HEK293 (cell line): ENCODE data around the gene DBF4.
A peak's percentile ranks its signal among the peaks of the same experiment; 100 is the strongest.

Experiments used
- CTCF ChIA-PET: fragments of 350-600 bp; formaldehyde crosslinking; extraction: SDS; loops from one replicate; lab custom pipeline; 2021; ENCODE audit warnings: antibody characterized with exemption; lab: Yijun Ruan, JAX
- POLR2A ChIA-PET: fragments of 300-600 bp; formaldehyde crosslinking; extraction: SDS; loops from one replicate; lab custom pipeline; 2020; ENCODE audit warnings: antibody characterized with exemption, inconsistent platforms; lab: Yijun Ruan, JAX
- H3K27ac ChIP-seq: fragments of 200-500 bp; sonication (Bioruptor generic); 2 replicates; pipeline ENCODE4 v1.5.1; 2014; ENCODE audit warnings: low read depth, low read length, control low read depth, inconsistent platforms; ENCODE audit errors: extremely low read depth
- H3K36me3 ChIP-seq, 2 experiments: fragments of 200-500 bp in 1 of 2; sonication (Bioruptor generic) in 1 of 2; 1 replicate in 1 of 2; 2 replicates in 1 of 2; pipeline ENCODE4 v1.5.1; 2014 to 2017; ENCODE audit warnings: inconsistent platforms in 2 of 2, low read length in 2 of 2; ENCODE audit not compliant: control insufficient read depth in 2 of 2, insufficient read depth in 1 of 2
- H3K4me1 ChIP-seq: fragments of 200-500 bp; sonication (Bioruptor generic); 2 replicates; pipeline ENCODE4 v1.5.1; 2014; ENCODE audit warnings: mild to moderate bottlenecking, low read length, inconsistent platforms; ENCODE audit not compliant: control insufficient read depth, insufficient read depth
- H3K4me3 ChIP-seq: 2 replicates; pipeline ENCODE4 v1.5.1; 2011; ENCODE audit warnings: low read depth, mild to moderate bottlenecking, control low read depth, low read length, moderate library complexity
- H3K9me3 ChIP-seq: fragments of 200-500 bp; sonication (Bioruptor generic); 2 replicates; pipeline ENCODE4 v1.5.1; 2014; ENCODE audit warnings: low read depth, low read length, inconsistent platforms; ENCODE audit not compliant: control insufficient read depth, insufficient read depth
- BCL11A ChIP-seq: fragments of 450-650 bp; formaldehyde crosslinking; IDR thresholded peaks from 2 replicates; pipeline ENCODE4 v1.5.1; 2016; ENCODE audit warnings: low read depth, missing biosample characterization, missing genetic modification characterization
- BCL11B ChIP-seq: fragments of 450-650 bp; formaldehyde crosslinking; IDR thresholded peaks from 2 replicates; pipeline ENCODE4 v1.5.1; 2016; ENCODE audit warnings: low read depth, missing biosample characterization, missing genetic modification characterization
- EGR2 ChIP-seq: fragments of 450-650 bp; formaldehyde crosslinking; IDR thresholded peaks from 2 replicates; pipeline ENCODE4 v1.5.1; 2016; ENCODE audit warnings: low read depth, missing biosample characterization, missing genetic modification characterization
- HOXD13 ChIP-seq: sonication (generic); formaldehyde crosslinking; IDR thresholded peaks from 2 replicates; pipeline ENCODE4 v1.8.0; 2022; ENCODE audit warnings: missing genetic modification reagents, borderline replicate concordance
- KLF10 ChIP-seq: fragments of 450-650 bp; IDR thresholded peaks from 2 replicates; pipeline ENCODE4 v1.5.1; 2018; ENCODE audit warnings: missing biosample characterization, mild to moderate bottlenecking, missing genetic modification characterization
- KLF9 ChIP-seq: fragments of 450-650 bp; formaldehyde crosslinking; IDR thresholded peaks from 2 replicates; pipeline ENCODE4 v1.5.1; 2016; ENCODE audit warnings: missing biosample characterization, missing genetic modification characterization, low read depth
- MEIS1 ChIP-seq: sonication (generic); formaldehyde crosslinking; IDR thresholded peaks from 2 replicates; pipeline ENCODE4 v1.8.1; 2022; ENCODE audit warnings: missing genetic modification reagents, mild to moderate bottlenecking, borderline replicate concordance
- OVOL3 ChIP-seq: fragments of 450-650 bp; formaldehyde crosslinking; IDR thresholded peaks from 2 replicates; pipeline ENCODE4 v1.5.1; 2016; ENCODE audit warnings: missing biosample characterization, missing genetic modification characterization
- RBAK ChIP-seq: fragments of 450-650 bp; formaldehyde crosslinking; IDR thresholded peaks from 2 replicates; pipeline ENCODE4 v1.5.1; 2016; ENCODE audit warnings: missing biosample characterization, missing genetic modification characterization
- SP2 ChIP-seq: fragments of 450-650 bp; formaldehyde crosslinking; IDR thresholded peaks from 2 replicates; pipeline ENCODE4 v1.5.1; 2016; ENCODE audit warnings: missing biosample characterization, missing genetic modification characterization
- SP3 ChIP-seq: fragments of 450-650 bp; formaldehyde crosslinking; IDR thresholded peaks from 2 replicates; pipeline ENCODE4 v1.5.1; 2016; ENCODE audit warnings: missing biosample characterization, missing genetic modification characterization
- ZBTB17 ChIP-seq: fragments of 450-650 bp; formaldehyde crosslinking; IDR thresholded peaks from 2 replicates; pipeline ENCODE4 v1.5.1; 2016; ENCODE audit warnings: missing biosample characterization, missing genetic modification characterization
- ZBTB21 ChIP-seq: fragments of 450-650 bp; formaldehyde crosslinking; IDR thresholded peaks from 2 replicates; pipeline ENCODE4 v1.5.1; 2017; ENCODE audit warnings: missing biosample characterization, missing genetic modification characterization
- ZFHX2 ChIP-seq: fragments of 450-650 bp; formaldehyde crosslinking; conservative IDR thresholded peaks from 2 replicates; pipeline ENCODE4 v1.5.1; 2016; ENCODE audit warnings: missing biosample characterization, missing genetic modification characterization
- ZNF221 ChIP-seq: fragments of 450-650 bp; formaldehyde crosslinking; IDR thresholded peaks from 2 replicates; pipeline ENCODE4 v1.5.1; 2017; ENCODE audit warnings: missing biosample characterization, missing genetic modification characterization, borderline replicate concordance
- ZNF292 ChIP-seq: fragments of 450-650 bp; formaldehyde crosslinking; IDR thresholded peaks from 2 replicates; pipeline ENCODE4 v1.5.1; 2016; ENCODE audit warnings: low read depth, missing biosample characterization, missing genetic modification characterization, borderline replicate concordance
- ZNF324 ChIP-seq: fragments of 450-650 bp; formaldehyde crosslinking; IDR thresholded peaks from 2 replicates; pipeline ENCODE4 v1.5.1; 2016; ENCODE audit warnings: missing biosample characterization, missing genetic modification characterization
- ZNF350 ChIP-seq: fragments of 450-650 bp; formaldehyde crosslinking; IDR thresholded peaks from 2 replicates; pipeline ENCODE4 v1.5.0; 2017; ENCODE audit warnings: missing biosample characterization, mild to moderate bottlenecking, missing genetic modification characterization
- ZNF366 ChIP-seq: fragments of 450-650 bp; formaldehyde crosslinking; conservative IDR thresholded peaks from 2 replicates; pipeline ENCODE4 v1.5.1; 2016; ENCODE audit warnings: missing biosample characterization, missing genetic modification characterization
- ZNF510 ChIP-seq: fragments of 450-650 bp; formaldehyde crosslinking; IDR thresholded peaks from 2 replicates; pipeline ENCODE4 v1.5.1; 2018; ENCODE audit warnings: mild to moderate bottlenecking, missing genetic modification characterization, missing biosample characterization; ENCODE audit not compliant: insufficient replicate concordance
- ZNF629 ChIP-seq: fragments of 450-650 bp; formaldehyde crosslinking; IDR thresholded peaks from 2 replicates; pipeline ENCODE4 v1.5.1; 2017; ENCODE audit warnings: missing biosample characterization, missing genetic modification characterization
- ZNF664 ChIP-seq: fragments of 450-650 bp; formaldehyde crosslinking; IDR thresholded peaks from 2 replicates; pipeline ENCODE4 v1.5.1; 2016; ENCODE audit warnings: missing biosample characterization, missing genetic modification characterization
- ZNF843 ChIP-seq: fragments of 450-650 bp; formaldehyde crosslinking; IDR thresholded peaks from 2 replicates; pipeline ENCODE4 v1.5.1; 2016; ENCODE audit warnings: missing biosample characterization, missing genetic modification characterization
- TF ChIP-seq, protein P1 (sequence below): fragments of 450-650 bp; formaldehyde crosslinking; IDR thresholded peaks from 2 replicates; pipeline ENCODE4 v1.5.1; 2016; ENCODE audit warnings: missing biosample characterization, missing genetic modification characterization
- TF ChIP-seq, protein P2 (sequence below): fragments of 450-650 bp; formaldehyde crosslinking; IDR thresholded peaks from 2 replicates; pipeline ENCODE4 v1.5.1; 2016; ENCODE audit warnings: missing biosample characterization, missing genetic modification characterization
- TF ChIP-seq, protein P3 (sequence below): fragments of 450-650 bp; formaldehyde crosslinking; IDR thresholded peaks from 2 replicates; pipeline ENCODE4 v1.5.1; 2016; ENCODE audit warnings: missing biosample characterization, missing genetic modification characterization

DBF4 gene, protein sequence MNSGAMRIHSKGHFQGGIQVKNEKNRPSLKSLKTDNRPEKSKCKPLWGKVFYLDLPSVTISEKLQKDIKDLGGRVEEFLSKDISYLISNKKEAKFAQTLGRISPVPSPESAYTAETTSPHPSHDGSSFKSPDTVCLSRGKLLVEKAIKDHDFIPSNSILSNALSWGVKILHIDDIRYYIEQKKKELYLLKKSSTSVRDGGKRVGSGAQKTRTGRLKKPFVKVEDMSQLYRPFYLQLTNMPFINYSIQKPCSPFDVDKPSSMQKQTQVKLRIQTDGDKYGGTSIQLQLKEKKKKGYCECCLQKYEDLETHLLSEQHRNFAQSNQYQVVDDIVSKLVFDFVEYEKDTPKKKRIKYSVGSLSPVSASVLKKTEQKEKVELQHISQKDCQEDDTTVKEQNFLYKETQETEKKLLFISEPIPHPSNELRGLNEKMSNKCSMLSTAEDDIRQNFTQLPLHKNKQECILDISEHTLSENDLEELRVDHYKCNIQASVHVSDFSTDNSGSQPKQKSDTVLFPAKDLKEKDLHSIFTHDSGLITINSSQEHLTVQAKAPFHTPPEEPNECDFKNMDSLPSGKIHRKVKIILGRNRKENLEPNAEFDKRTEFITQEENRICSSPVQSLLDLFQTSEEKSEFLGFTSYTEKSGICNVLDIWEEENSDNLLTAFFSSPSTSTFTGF

DNA sequence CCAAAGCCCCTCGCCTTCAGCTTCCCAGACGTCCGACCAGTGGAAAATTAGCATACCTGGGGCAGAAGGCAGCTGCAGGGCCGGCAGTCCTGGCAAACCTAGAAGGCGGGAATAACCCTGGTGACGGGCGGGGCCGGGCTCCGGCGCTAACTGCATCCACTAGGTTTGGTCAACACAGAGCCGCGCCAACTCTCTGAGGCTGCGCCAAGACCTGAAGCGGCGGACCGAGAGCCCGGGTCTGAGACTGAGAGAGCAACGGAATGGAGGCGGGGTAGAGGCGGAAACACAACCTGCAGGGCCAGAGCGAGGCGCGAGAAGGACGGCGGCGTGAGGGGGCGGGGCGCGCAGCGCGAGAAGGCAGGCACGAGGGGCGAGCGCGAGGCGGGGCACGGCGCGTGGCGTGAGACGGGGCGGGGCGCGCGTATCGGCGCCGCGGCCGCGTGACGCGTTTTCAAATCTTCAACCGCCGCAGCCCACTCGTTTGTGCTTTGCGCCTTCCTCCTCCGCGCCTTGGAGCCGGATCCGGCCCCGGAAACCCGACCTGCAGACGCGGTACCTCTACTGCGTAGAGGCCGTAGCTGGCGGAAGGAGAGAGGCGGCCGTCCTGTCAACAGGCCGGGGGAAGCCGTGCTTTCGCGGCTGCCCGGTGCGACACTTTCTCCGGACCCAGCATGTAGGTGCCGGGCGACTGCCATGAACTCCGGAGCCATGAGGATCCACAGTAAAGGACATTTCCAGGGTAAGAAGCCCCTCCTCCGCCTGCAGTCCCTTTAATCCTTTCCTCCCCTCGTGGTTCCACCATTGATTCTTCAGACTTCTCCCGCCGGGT lies at the start of gene DBF4, which contains the start of gene SLC25A40:
DBF4 (plus strand) TSS at position 454 of the 829 bp plus-strand sequence; CDS start at position 694, 240 bp downstream.
SLC25A40 (minus strand) TSS at position 321 of the 829 bp plus-strand sequence. CDS start 17,633 bp downstream, outside the sequence.
- Histone ChIP-seq H3K27ac (peak within 1 kb of the TSS; percentile 94), H3K9me3 (no peaks in the 10 kb centered on the region), H3K36me3 (peaks cover 26 to 30% of the 10 kb centered on the region in 2 experiments), H3K4me3 (peak within 1 kb of the TSS; percentile 56), H3K4me1 (peaks cover 5% of the 10 kb centered on the region; the same call in 1 of the 2 replicates)
- ChIA-PET CTCF (interaction anchor here (0.5 kb wide), 1 partner anchor 1085 kb away, joined by 6 read pairs; no protein-coding TSS in a partner anchor), POLR2A (interaction anchor here (1.2 to 1.3 kb wide), 2 partner anchors 58 to 531 kb away, joined by 7 to 8 read pairs; partner anchors contain the start of genes ADAM22 and CROT)
- peak; percentile 55; the same call in 1 of the 2 replicates for TF ChIP-seq ZFHX2
- TF ChIP-seq EGR2 (tag by site-specific recombination), result 0 out of 2 replicates have a peak, but pooled peaks have one; percentile 11
- TF ChIP-seq ZBTB21, result no peak
- no peak for TF ChIP-seq ZNF221
- peak; percentile 82 for TF ChIP-seq SP2
- no peak for TF ChIP-seq ZNF510 (tag by site-specific recombination)
- TF ChIP-seq BCL11A, result no peak
- TF ChIP-seq, protein P1, sequence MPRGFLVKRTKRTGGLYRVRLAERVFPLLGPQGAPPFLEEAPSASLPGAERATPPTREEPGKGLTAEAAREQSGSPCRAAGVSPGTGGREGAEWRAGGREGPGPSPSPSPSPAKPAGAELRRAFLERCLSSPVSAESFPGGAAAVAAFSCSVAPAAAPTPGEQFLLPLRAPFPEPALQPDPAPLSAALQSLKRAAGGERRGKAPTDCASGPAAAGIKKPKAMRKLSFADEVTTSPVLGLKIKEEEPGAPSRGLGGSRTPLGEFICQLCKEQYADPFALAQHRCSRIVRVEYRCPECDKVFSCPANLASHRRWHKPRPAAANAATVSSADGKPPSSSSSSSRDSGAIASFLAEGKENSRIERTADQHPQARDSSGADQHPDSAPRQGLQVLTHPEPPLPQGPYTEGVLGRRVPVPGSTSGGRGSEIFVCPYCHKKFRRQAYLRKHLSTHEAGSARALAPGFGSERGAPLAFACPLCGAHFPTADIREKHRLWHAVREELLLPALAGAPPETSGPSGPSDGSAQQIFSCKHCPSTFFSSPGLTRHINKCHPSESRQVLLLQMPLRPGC, result no peak
- peak; percentile 69 for TF ChIP-seq SP3 (tag by site-specific recombination)
- no peak for TF ChIP-seq ZNF292
- TF ChIP-seq, protein P2, sequence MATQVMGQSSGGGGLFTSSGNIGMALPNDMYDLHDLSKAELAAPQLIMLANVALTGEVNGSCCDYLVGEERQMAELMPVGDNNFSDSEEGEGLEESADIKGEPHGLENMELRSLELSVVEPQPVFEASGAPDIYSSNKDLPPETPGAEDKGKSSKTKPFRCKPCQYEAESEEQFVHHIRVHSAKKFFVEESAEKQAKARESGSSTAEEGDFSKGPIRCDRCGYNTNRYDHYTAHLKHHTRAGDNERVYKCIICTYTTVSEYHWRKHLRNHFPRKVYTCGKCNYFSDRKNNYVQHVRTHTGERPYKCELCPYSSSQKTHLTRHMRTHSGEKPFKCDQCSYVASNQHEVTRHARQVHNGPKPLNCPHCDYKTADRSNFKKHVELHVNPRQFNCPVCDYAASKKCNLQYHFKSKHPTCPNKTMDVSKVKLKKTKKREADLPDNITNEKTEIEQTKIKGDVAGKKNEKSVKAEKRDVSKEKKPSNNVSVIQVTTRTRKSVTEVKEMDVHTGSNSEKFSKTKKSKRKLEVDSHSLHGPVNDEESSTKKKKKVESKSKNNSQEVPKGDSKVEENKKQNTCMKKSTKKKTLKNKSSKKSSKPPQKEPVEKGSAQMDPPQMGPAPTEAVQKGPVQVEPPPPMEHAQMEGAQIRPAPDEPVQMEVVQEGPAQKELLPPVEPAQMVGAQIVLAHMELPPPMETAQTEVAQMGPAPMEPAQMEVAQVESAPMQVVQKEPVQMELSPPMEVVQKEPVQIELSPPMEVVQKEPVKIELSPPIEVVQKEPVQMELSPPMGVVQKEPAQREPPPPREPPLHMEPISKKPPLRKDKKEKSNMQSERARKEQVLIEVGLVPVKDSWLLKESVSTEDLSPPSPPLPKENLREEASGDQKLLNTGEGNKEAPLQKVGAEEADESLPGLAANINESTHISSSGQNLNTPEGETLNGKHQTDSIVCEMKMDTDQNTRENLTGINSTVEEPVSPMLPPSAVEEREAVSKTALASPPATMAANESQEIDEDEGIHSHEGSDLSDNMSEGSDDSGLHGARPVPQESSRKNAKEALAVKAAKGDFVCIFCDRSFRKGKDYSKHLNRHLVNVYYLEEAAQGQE (tag by site-specific recombination), result no peak
- no peak for TF ChIP-seq ZNF664
- TF ChIP-seq ZNF324, result no peak
- TF ChIP-seq BCL11B (tag by site-specific recombination), result no peak
- peak; percentile 97 for TF ChIP-seq KLF10 (tag by site-specific recombination)
- no peak for TF ChIP-seq RBAK (tag by site-specific recombination)
- 0 out of 2 replicates have a peak, but pooled peaks have one; percentile 34 for TF ChIP-seq ZNF629 (tag by site-specific recombination)
- TF ChIP-seq KLF9 (tag by site-specific recombination), result peak; percentile 86
- no peak for TF ChIP-seq OVOL3 (tag by site-specific recombination)
- TF ChIP-seq, protein P3, sequence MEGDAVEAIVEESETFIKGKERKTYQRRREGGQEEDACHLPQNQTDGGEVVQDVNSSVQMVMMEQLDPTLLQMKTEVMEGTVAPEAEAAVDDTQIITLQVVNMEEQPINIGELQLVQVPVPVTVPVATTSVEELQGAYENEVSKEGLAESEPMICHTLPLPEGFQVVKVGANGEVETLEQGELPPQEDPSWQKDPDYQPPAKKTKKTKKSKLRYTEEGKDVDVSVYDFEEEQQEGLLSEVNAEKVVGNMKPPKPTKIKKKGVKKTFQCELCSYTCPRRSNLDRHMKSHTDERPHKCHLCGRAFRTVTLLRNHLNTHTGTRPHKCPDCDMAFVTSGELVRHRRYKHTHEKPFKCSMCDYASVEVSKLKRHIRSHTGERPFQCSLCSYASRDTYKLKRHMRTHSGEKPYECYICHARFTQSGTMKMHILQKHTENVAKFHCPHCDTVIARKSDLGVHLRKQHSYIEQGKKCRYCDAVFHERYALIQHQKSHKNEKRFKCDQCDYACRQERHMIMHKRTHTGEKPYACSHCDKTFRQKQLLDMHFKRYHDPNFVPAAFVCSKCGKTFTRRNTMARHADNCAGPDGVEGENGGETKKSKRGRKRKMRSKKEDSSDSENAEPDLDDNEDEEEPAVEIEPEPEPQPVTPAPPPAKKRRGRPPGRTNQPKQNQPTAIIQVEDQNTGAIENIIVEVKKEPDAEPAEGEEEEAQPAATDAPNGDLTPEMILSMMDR, result no peak
- peak; percentile 17; the same call in 1 of the 2 replicates for TF ChIP-seq MEIS1 (CRISPR knock-in tag)
- peak; percentile 59 for TF ChIP-seq ZBTB17 (tag by site-specific recombination)
- no peak for TF ChIP-seq ZNF350 (tag by site-specific recombination)
- TF ChIP-seq ZNF366 (tag by site-specific recombination), result 0 out of 2 replicates have a peak, but pooled peaks have one; percentile 14
- TF ChIP-seq HOXD13 (CRISPR knock-in tag), result no peak
- no peak for TF ChIP-seq ZNF843 (tag by site-specific recombination)
